Measurements from ENCODE around the gene IQSEC2.
A peak's percentile ranks its signal among the peaks of the same experiment; 100 is the strongest.

The IQSEC2 gene

GRCh38 chrX:53266914-53267313, 14.5 kb downstream of the IQSEC2 start:
- no peak for DNase-seq

- DNase-seq: no peak
These were observed 15.4 kb downstream of the IQSEC2 start for GRCh38 chrX:53265771-53266574.

GRCh38 chrX:53263597-53264094, 17.7 kb downstream of the IQSEC2 start:
- peak; percentile 72 for DNase-seq

- peak; percentile 32 for DNase-seq
These were observed 18.4 kb downstream of the IQSEC2 start for GRCh38 chrX:53262918-53263394.

- no peak for DNase-seq
These were observed 19.0 kb downstream of the IQSEC2 start for GRCh38 chrX:53262189-53262917.

- no peak for DNase-seq
These were observed 19.9 kb downstream of the IQSEC2 start for GRCh38 chrX:53261355-53261972.

GRCh38 chrX:53260836-53261235, 20.5 kb downstream of the IQSEC2 start:
- DNase-seq: no peak

GRCh38 chrX:53257670-53258423, 23.5 kb downstream of the IQSEC2 start:
- DNase-seq: no peak

- no peak for DNase-seq
These were observed 24.2 kb downstream of the IQSEC2 start for GRCh38 chrX:53257166-53257565.

GRCh38 chrX:53256446-53257041, 24.8 kb downstream of the IQSEC2 start:
- no peak for DNase-seq

- no peak for DNase-seq
These were observed 25.6 kb downstream of the IQSEC2 start for GRCh38 chrX:53255738-53256191.

- no peak for DNase-seq
These were observed 26.6 kb downstream of the IQSEC2 start for GRCh38 chrX:53254570-53255461.

GRCh38 chrX:53253293-53254020, 27.9 kb downstream of the IQSEC2 start:
- DNase-seq: no peak

GRCh38 chrX:53251307-53251706, 30.1 kb downstream of the IQSEC2 start:
- no peak for DNase-seq

GRCh38 chrX:53250556-53250955, 30.8 kb downstream of the IQSEC2 start:
- no peak for DNase-seq

GRCh38 chrX:53249408-53250042, 31.9 kb downstream of the IQSEC2 start:
- DNase-seq: no peak

- DNase-seq: no peak
These were observed 33.5 kb downstream of the IQSEC2 start for GRCh38 chrX:53247928-53248327.

GRCh38 chrX:53246231-53246630, 35.2 kb downstream of the IQSEC2 start:
- no peak for DNase-seq

GRCh38 chrX:53244610-53245009, 36.8 kb downstream of the IQSEC2 start:
- DNase-seq: no peak

GRCh38 chrX:53242310-53242709, 39.1 kb downstream of the IQSEC2 start:
- DNase-seq: no peak
